ENCODE measurements around the gene NAA10. TPM values are rescaled to one million over a fixed set of nuclear protein-coding genes. Genes with fewer than 3 reads are reported as not detected.

Gene NAA10
- total and polyA plus RNA-seq, 2 of the 13 experiments (the other 11 are each of a cell fraction or from before 2014, with no cell fraction given) = 49.2 to 51.7 TPM

GRCh38 chrX:153959649-153960048 is 24.8 kb upstream of the NAA10 start:
- H3K4me1 ChIP-seq (ENCODE audit: insufficient read depth, low read length) = no peaks in the 10 kb centered on the region
- H3K27me3 ChIP-seq (ENCODE audit: control insufficient read depth in 1 of 2, insufficient read depth in 2 of 2, low read length in 2 of 2) = no peaks in the 10 kb centered on the region
- no peak overlapping the region for H3K27ac ChIP-seq (ENCODE audit: extremely low read length, insufficient read depth, low read length)
- TF ChIP-seq RBFOX2 (IDR thresholded peaks at IDR 0.05; ENCODE audit: low read depth, low read length) = peak; percentile 31; the same call in 1 of the 2 replicates
- TF ChIP-seq MTF2 (CRISPR knock-in tag; IDR thresholded peaks at IDR 0.05; ENCODE audit: borderline replicate concordance) = no peak
- TF ChIP-seq AGO2 (optimal IDR thresholded peaks at IDR 0.05; ENCODE audit: low read depth, low read length) = peak; percentile 64
- no peak for TF ChIP-seq PCBP1 (IDR thresholded peaks at IDR 0.05; ENCODE audit: borderline replicate concordance, low read depth, low read length)
- TF ChIP-seq ZNF496 (CRISPR knock-in tag; IDR thresholded peaks at IDR 0.05; ENCODE audit: insufficient replicate concordance) = no peak
- no peak for TF ChIP-seq ZNF407 (CRISPR knock-in tag; IDR thresholded peaks at IDR 0.05; ENCODE audit: not compliant biosample characterization)
- 100% methylated on average over 2 of the region's 15 CpGs for WGBS (ENCODE audit: low lambda C conversion rate)
- CTCF ChIA-PET (ENCODE audit: low intra/inter-chr PET ratio, low total read pairs) = no interaction called here
- BruUV-seq (replicated peaks) = no TSS peak
- peaks cover 19 to 78% of the 10 kb centered on the region in 2 experiments; a peak in 4 of 5 replicates for H3K36me3 ChIP-seq (replicated peaks in 1 of 2; ENCODE audit: control insufficient read depth in 1 of 2, insufficient read depth in 2 of 2, low read length in 2 of 2)
- H4K20me1 ChIP-seq (ENCODE audit: insufficient read depth, low read length) = peaks cover 8% of the 10 kb centered on the region; the same call in 1 of the 2 replicates
- DNase-seq (ENCODE audit: low spot score) = no peak
- H3K79me2 ChIP-seq (ENCODE audit: insufficient read depth, low read length) = peaks cover 11% of the 10 kb centered on the region
- H3K9me3 ChIP-seq (ENCODE audit: low read length) = no peaks in the 10 kb centered on the region
- POLR2A ChIA-PET = no interaction called here
- no peak for FAIRE-seq
- H3K9ac ChIP-seq (ENCODE audit: insufficient read depth, low read depth, low read length) = no peak overlapping the region
- H2AFZ ChIP-seq (ENCODE audit: low read length) = no peak overlapping the region
- in situ Hi-C loops (cut with HindIII; ENCODE audit: extremely low pct_ligation_motif_present, low pct_unique_long_range_greater_than_20kb) (no loop called here), intact Hi-C loops (cut with micrococcal nuclease; ENCODE audit: unreplicated experiment) (no loop called here)
- H3K4me3 ChIP-seq (replicated peaks in 1 of 3; ENCODE audit: insufficient read depth in 1 of 3, low read depth in 2 of 3, low read length in 3 of 3) = no peak overlapping the region
- H3K4me2 ChIP-seq (ENCODE audit: low read depth, low read length) = no peak overlapping the region
- ATAC-seq = no peak
